T-helper 2 cell treated with Interferon-gamma antibody and Interleukin-4, amounts not matched to agents 100 ng/mL and 5 ng/mL, for 36 hours (primary cell): ENCODE results near the gene AP1G1. TPM values are rescaled to one million over a fixed set of nuclear protein-coding genes. Genes with fewer than 3 reads are reported as not detected.
"Not testable (repeated sequence)": the region's sequence is repeated elsewhere in the genome, so short reads cannot be mapped to it uniquely, and the experiment has no call there.

Experiments used
- intact Hi-C: fragments of 100-400 bp; cut with micrococcal nuclease; formaldehyde crosslinking; loops from one replicate; pipeline ENCODE4 v1.15.1; 2023
- total RNA-seq: library from RNA; stranded (reverse); gene quantifications from 2 replicates; pipeline ENCODE4 v1.2.3, GENCODE V29; 2022

The AP1G1 gene
- total RNA-seq, 1 donor from 2014 or later = 93.2 TPM

GRCh38 chr16:71810155-71810530 is 1.5 kb upstream of the AP1G1 start:
- intact Hi-C loops = not testable (repeated sequence)

- intact Hi-C loops = loop anchor here (1.0 to 5.0 kb wide), 3 partner anchors 61 to 200 kb away; partner anchors contain the start of gene DHODH
These were observed 585 bp downstream of the AP1G1 start for GRCh38 chr16:71807905-71808592.

GRCh38 chr16:71803305-71803690 is 5.3 kb downstream of the AP1G1 start:
- intact Hi-C loops = no loop called here

- intact Hi-C loops = no loop called here
These were observed 12.0 kb downstream of the AP1G1 start for GRCh38 chr16:71796501-71797097.

- intact Hi-C loops = no loop called here
These were observed 13.7 kb downstream of the AP1G1 start for GRCh38 chr16:71794943-71795342.

GRCh38 chr16:71794018-71794417 is 14.6 kb downstream of the AP1G1 start:
- intact Hi-C loops = no loop called here

- intact Hi-C loops = no loop called here
These were observed 16.5 kb downstream of the AP1G1 start for GRCh38 chr16:71792176-71792575.

- intact Hi-C loops = not testable (repeated sequence)
These were observed 18.3 kb downstream of the AP1G1 start for GRCh38 chr16:71790329-71790728.

GRCh38 chr16:71789136-71789535 is 19.5 kb downstream of the AP1G1 start:
- intact Hi-C loops = no loop called here

- intact Hi-C loops = no loop called here
These were observed 20.1 kb downstream of the AP1G1 start for GRCh38 chr16:71788578-71788977.

GRCh38 chr16:71785143-71785542 is 23.5 kb downstream of the AP1G1 start:
- intact Hi-C loops = not testable (repeated sequence)

GRCh38 chr16:71784093-71784492 is 24.5 kb downstream of the AP1G1 start:
- intact Hi-C loops = no loop called here

- intact Hi-C loops = no loop called here
These were observed 26.9 kb downstream of the AP1G1 start for GRCh38 chr16:71781741-71782140.

- intact Hi-C loops = no loop called here
These were observed 28.0 kb downstream of the AP1G1 start for GRCh38 chr16:71780521-71781089.

- intact Hi-C loops = no loop called here
These were observed 29.9 kb downstream of the AP1G1 start for GRCh38 chr16:71778780-71779179.

- intact Hi-C loops = no loop called here
These were observed 31.3 kb downstream of the AP1G1 start for GRCh38 chr16:71777329-71777728.

GRCh38 chr16:71775949-71776348 is 32.7 kb downstream of the AP1G1 start:
- intact Hi-C loops = no loop called here

- intact Hi-C loops = no loop called here
These were observed 37.1 kb downstream of the AP1G1 start for GRCh38 chr16:71771571-71771970.

- intact Hi-C loops = no loop called here
These were observed 39.4 kb downstream of the AP1G1 start for GRCh38 chr16:71769222-71769621.

GRCh38 chr16:71767060-71767900 is 41.4 kb downstream of the AP1G1 start:
- intact Hi-C loops = no loop called here

GRCh38 chr16:71762186-71762585 is 46.4 kb downstream of the AP1G1 start:
- intact Hi-C loops = no loop called here

GRCh38 chr16:71761097-71761496 is 47.5 kb downstream of the AP1G1 start:
- intact Hi-C loops = no loop called here
